Raji (cell line): Measurements from ENCODE around the gene THRB.

ENCODE experiments used
- POLR2A ChIP-seq: IDR thresholded peaks from 2 replicates; pipeline ENCODE4 v1.6.1; 2011; ENCODE audit warnings: low read depth, low read length, control low read depth; ENCODE audit not compliant: insufficient read depth

Gene THRB

DNA sequence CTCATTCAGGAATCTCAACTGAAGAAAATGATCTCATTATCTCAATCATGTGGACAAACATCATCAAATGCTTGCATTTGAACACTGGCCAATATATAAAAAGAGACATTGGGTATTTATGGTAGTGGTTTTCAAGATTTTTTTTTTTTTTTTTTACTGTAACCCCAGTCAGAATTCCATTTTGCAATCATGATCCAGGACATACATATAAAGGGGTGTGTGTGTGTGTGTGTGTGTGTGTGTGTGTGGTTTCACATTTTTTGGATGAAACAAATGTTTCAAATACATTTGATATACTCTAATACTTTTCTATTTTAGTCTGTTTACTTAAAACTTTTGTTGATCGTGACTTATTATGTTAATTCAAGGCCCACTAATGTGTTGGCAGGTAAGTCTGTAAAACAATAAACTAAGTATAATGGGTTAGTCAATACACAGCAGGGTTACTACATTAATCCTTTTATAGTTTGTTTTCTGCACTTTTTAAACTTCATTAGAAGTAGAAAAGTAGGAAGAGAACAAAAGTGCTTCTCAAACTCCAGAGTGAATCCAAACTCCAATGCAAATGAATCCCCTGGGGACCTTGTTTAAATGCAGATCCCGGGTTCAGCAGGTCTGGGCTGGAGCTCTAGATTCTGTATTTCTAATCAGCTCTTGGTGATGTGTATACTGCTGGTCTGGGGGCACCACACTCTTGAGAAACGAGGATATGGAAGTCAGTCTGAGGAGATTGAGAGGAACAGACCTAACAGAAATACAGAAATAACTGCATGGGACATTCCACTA lies 17.6 kb downstream of the THRB start:
- TF ChIP-seq POLR2A = no peak

DNA sequence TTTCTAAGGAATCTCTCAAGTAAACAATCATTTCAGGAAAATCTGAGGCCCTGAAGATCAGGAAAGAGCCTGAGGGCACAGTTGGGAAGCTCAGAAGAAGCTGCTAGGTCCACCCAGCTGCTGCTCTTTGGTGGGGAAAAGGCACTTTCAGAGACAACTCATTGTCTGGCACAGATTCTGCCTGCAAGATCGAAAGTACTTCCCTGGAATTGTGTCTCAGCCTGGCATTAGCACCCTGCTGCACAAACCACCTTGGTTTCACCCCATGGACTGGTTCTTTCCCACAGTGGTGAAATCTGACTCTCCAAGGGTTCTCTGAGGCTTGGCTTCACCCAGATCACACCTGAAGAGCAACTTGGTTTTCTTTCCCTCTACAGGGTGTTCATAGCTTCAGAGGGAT lies 18.7 kb downstream of the THRB start:
- TF ChIP-seq POLR2A = no peak

DNA sequence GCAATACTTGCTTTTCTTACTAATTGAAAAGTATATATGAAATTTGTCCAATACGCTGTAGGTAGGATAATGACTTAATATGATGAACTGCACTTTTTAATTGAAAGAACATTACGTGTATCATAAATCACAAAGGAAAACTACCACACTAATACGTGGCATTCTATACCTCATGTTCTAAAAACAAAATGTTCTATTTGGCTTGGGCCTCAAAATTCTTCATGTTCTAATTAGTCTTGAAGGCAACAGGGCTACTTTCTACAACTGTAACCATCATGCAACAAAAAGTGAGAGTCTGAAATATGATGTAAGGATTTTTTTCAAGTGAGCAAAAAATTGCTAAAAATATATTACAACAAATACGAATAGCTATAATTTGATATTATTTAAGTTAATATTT lies 19.8 kb downstream of the THRB start:
- no peak for TF ChIP-seq POLR2A

DNA sequence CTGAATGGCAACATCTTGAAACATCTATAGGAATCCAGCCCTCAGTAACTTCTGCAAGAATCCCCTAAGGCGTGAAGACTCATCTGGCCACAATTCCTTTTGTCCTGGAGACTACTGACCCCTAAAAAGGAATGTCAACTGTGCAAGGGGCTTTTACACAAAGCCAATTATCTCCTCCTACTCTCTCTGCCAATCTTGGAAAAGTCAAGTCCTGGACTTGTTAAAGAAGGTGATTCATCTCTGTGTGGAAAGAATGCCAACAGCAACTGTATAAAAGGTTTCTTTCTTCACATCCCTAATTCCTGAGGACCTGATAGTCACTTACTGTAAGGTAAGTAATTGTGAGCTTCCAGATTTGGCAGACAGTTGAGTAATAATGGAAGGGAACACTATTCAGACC lies 22.3 kb downstream of the THRB start:
- no peak for TF ChIP-seq POLR2A

DNA sequence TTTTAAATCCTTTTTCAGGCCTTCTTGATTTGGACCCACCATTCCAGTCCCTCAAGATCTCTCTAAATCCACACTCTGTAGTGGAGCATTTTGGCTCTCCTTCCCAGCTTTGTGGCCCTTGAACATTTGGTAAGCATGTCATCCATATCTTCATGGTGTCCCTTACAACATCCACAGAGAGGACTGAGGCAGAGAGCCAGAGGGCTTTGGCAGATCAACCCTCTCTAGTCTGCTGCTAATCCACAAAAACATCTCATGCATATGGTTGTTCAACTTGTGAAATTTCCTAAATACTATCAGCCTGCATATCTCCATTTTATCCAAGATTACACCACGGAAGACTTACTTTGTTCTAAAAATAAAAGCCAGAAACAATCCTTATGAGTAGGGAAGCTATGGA lies 23.2 kb downstream of the THRB start:
- TF ChIP-seq POLR2A = no peak

DNA sequence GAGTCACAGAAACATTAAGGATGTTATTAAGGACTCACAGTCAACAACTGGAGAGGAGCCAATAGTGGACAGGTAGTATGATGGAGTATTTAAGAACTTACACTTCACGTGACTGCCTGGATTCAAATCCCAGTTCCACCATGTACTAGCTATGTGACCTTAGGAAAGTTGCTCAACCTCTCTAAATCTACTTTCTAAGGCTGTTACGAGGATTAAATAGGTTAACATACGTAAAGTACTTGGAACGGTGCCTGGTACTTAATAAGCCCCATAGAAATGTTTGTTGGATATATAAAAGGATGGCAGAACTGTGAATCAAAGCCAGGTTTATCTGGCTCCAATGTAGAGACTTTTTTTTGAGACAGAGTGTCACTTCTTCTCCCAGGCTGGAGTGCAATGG lies 24.4 kb downstream of the THRB start:
- no peak for TF ChIP-seq POLR2A

DNA sequence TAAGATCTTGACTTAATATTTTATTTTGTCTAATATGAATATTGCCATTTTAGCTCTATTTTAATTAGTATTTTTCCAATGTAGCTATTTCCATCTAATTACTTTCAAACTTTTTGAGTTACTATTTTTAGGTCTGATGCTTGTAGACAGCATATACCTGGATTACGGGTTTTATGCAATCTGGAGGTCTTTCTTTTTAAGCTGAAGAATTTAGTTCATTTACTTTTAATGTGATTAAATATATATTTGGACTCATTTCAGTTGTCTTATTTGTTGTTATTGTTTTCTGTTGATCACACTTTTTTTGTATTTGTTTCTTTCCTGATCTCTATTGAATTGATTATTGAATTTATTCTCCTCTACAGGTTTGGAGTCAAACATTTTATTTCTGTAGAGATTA lies 30.3 kb downstream of the THRB start:
- TF ChIP-seq POLR2A = no peak

DNA sequence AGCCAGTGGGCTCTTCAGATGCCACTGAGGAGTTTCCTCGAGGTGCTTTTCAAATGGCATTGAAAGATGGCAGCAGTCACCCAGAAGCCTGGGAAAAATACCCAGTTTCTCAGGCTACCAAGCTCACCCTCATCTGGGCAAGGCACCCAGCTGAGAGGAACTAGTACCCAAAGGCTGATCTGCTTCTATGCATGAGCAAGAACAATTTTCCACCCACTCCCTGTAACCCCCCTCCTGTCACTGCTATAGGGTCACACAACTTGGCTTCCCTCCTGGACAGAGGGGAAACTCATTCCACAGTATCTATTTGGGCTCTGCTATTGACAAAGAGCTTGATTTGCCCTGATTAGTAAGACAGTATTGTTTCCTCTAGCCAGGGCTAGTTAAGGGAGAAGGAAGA lies 31.9 kb downstream of the THRB start:
- TF ChIP-seq POLR2A = no peak

DNA sequence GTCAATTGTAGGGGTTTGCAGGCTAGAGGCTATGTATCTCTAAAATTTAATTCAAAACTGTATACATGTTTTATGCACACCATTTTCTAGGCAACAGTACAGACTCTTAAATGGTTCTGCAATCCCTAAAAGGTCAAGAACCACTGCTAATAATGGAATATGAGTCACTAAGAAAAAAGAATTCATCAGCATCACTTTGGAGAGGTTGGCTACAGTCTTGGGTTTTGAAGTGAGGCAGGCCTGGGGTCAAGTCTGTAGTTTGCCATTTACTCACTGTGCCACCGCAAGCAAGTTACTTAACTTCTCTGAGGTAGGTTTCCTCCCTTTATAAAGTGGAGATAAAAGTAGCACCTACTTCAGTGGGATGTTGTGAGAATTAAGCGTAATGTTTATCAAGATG lies 33.7 kb downstream of the THRB start:
- no peak for TF ChIP-seq POLR2A

DNA sequence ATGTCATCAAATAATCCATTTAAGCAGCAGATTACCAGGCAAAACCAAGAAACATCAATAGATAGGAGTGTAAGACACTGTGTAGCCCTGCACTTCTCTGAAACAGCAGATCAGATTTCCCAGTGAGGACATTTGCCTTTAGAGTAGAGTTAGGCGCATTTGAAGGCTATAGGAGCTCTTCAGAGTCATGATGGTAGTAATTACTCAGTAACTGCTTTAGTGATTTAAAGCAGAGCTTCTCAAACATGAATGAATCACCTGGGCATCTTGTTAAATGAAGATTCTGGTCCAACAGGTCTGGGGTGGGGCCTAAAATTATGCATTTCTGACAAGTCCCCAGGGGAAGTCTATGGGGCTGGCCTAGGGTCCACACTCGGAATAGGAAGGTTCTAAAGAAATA lies 36.9 kb downstream of the THRB start:
- TF ChIP-seq POLR2A = no peak

DNA sequence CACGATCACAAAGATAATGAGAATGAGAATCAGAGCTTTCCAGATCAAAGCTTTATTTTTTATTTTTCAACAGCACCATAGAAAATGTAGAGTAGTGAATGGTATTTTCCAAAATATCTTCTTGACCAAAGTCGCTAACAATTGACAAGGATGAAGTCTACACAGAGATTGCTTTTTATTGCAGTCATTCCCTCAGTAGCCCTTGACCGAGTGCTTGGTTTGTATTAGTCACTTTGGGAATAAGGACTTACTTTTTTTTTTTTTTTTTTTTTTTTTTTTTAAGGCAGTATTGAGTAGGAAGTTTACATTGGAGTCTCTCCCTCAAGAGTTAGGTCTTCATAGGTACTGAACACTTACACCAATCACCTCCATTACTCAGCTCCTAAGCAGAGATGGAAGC lies 39.8 kb downstream of the THRB start:
- no peak for TF ChIP-seq POLR2A

DNA sequence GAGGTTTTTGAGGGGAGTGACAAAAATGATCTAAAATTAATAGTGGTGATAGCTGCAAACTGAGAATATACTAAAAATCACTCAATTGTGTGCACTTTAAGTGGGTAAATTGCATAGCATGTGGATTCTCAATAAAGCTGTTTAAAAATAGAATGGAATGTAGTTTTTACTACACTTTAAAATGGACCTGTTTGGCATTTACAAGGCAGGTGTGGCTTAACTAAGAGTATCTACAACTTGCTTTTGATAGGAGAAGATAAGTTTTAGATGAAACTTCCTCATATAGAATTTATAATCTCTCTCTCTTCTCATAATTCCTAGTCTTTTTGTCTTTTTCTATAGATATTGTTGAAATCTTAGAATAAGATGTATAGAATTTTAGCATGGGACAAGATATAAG lies 40.3 kb downstream of the THRB start:
- TF ChIP-seq POLR2A = no peak

DNA sequence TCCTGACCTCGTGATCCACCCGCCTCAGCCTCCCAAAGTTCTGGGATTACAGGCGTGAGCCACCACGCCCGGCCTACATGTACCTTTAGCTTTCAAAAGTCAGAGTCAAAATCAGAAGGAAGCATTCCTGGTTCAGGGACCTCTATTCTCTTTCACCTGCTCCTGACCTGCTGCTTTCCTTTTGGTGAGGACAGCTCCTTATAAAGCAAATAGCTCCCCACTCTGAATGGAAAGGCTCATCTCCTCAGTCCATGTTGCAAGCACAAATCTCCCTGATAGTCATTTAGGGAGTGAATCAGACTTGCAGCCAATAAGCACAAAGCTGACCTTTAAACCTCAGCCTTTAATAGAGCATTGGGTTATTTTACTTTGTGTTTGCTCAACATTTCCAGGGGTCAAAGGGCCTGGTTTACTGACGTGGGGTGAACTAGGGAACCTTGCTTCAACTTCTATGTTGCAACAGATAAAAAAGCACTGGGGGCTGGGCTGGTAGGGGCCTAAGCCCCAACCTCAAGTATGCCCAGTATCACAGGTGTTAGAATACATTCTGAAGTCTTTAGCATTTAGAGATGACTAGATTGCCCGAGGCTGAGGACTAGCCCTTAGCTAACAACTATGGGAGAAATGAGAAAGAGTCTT lies 43.1 kb downstream of the THRB start:
- TF ChIP-seq POLR2A = no peak

DNA sequence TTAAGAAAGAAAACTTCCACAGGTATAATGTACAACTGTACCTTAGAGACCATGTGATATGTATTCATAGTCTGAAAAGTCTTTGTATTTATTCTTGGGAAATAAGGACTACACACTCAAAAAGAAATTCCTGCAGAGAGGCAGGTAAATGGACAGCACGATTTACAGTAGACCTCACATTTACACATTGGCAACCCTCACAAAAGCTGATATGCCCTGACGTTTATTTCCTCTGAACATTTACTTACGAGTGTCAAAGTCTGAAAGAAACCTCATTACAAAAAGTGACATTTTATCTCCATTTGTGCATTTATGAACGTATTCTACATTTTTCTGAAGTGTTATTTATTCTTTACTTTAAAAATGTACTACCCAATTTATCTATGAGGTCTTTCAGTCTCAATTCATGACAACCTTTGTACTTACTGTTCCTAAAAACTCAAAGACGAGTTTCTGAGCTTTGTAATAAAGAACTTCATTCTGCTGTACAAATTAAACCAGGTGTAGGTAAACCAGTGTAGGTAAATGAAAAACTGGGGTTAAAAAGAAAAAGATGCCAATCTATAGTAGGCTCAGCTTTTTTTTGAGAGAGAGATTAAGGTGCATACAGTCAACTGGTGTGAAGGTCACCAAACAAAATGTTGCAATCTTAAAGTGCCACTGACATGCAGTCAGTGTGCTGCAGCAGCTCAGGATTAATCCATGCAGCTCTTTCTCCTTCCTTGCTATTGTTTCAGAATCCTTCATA lies 44.3 kb downstream of the THRB start:
- TF ChIP-seq POLR2A = no peak

DNA sequence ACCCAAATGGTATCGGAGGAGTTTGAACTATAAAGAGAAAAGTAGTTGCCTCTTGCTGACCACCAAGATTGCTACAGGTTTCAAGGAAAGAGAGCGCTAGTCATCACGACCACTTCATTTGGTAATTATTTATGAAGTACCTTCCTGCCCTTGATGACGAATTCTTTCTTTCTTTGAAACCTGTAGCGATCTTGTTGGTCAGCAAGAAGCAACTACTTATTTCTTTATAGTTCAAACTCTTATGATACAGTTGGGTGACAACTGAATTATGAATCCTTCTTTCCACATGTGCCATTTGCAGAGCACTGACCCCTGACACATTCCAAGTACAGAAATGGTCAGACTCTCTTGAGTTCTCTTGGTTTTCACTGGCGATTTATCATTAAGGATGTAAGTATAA lies 46.8 kb downstream of the THRB start:
- TF ChIP-seq POLR2A = no peak

DNA sequence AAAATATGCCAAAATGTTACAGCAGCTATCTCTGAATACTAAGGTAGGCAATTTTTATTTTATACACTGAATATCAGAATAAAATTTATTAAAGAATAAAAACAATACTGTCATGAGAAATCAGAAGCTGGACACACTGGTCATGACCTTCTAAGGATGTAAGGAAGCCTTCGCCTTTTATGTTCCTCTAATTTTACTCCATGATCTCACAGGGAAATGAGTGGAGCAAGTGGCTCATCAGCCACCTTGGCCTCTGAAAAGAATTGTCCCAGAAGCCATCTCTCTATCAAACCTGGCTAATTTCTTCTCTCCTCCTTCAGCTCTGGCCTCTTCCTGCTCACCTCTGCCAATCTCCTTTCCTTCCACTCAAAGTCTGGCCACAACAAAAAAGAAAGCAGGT lies 48.6 kb downstream of the THRB start:
- no peak for TF ChIP-seq POLR2A
